Astrocyte of the hippocampus (primary cell): Measurements from ENCODE around the gene SMCO2.

Experiments used
- DNase-seq: peaks from one replicate; pipeline ENCODE4 v3.0.0; 2011; ENCODE audit warnings: low read depth, low spot score

SMCO2 gene

DNA sequence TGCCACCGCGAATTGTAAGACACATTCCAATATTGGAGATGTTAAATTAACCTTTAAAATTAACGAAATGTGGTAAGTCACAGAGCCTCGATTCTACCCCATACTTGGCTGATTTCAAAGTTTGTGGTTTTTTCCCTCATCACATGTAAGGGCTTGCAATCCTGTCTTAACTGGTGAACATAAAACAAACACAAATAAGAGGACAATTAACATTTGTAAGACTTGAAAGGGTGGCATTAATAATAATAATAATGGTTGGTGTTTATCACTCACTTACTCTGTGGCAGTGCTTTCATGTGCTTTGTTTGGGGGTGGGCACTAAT lies 104.1 kb downstream of the SMCO2 start:
- peak; percentile 49 for DNase-seq

DNA sequence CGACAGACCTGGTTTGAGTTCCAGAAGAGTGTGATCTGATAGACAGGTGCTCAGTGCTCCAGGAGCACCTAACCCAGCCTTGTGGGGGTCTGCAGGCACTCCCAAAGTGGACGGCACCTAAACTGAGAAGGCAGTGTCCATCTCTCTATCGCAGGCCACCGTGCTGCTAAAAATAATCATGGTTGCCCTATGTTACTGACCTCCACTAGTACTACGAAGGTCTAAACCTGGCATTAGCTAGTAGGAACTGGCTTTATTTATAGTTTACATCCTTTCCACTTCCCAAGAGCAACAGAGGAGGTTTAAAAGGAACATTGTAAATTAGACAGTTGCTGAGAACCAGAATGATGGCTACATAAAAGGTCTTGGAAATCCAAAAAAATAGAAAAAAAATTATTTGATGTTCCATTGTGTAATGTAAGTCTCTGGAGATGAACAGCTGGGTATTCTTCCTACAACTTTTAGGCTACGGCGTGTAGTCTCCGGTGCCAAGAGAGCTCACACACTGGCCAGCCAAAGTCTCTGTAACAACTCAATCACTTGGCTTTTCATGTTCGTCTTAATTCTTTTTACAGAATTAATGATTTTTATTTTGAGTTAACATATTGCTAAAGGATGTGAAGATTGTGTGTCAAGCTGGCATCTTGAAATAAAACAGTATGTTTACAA lies 104.8 kb downstream of the SMCO2 start:
- DNase-seq = no peak
